Activated T-cell treated with anti-CD3 and anti-CD28 coated beads, Interleukin-2, amount 50 U/mL, for 4 hours (primary cell): ENCODE measurements around the gene MSRB3. TPM values are rescaled to one million over a fixed set of nuclear protein-coding genes. Genes with fewer than 3 reads are reported as not detected.
A peak's percentile ranks its signal among the peaks of the same experiment; 100 is the strongest.
"Not testable (repeated sequence)": the region's sequence is repeated elsewhere in the genome, so short reads cannot be mapped to it uniquely, and the experiment has no call there.

ENCODE experiments used
- ATAC-seq, 2 donors: fragments of 200-7000 bp; cut with Tn5 transposase; one replicate each; pipeline ENCODE4 v1.10.0; 2021
- DNase-seq: peaks from one replicate; pipeline ENCODE4 v3.0.0-alpha.2; 2020
- H3K27me3 Mint-ChIP-seq: one replicate; pipeline ENCODE4 v1.8.0; 2021; ENCODE audit warnings: low read depth, mixed read lengths
- H3K36me3 Mint-ChIP-seq: one replicate; pipeline ENCODE4 v1.8.0; 2022; ENCODE audit warnings: mixed read lengths; ENCODE audit not compliant: insufficient read depth
- H3K4me1 Mint-ChIP-seq: one replicate; pipeline ENCODE4 v1.8.0; 2021; ENCODE audit warnings: low read depth, mixed read lengths
- H3K4me3 Mint-ChIP-seq: one replicate; pipeline ENCODE4 v1.8.0; 2021; ENCODE audit warnings: mild to moderate bottlenecking, moderate library complexity, mixed read lengths
- H3K9me3 Mint-ChIP-seq: one replicate; pipeline ENCODE4 v1.8.0; 2021; ENCODE audit warnings: mixed read lengths
- total RNA-seq, 3 donors: library from RNA; stranded (reverse); gene quantifications; one replicate each; pipeline ENCODE4 v1.2.1, GENCODE V29; 2021

The MSRB3 gene
- total RNA-seq, 3 donors from 2014 or later, result 0.05 to 0.24 (median 0.10) TPM

GRCh38 chr12:65276916-65277530, 1.5 kb upstream of the MSRB3 start:
- H3K27me3 Mint-ChIP-seq, result peaks cover 50% of the 10 kb centered on the region
- no peak for ATAC-seq
- no peak for DNase-seq
- no peak overlapping the region for H3K4me3 Mint-ChIP-seq
- H3K36me3 Mint-ChIP-seq, result no peaks in the 10 kb centered on the region
- H3K9me3 Mint-ChIP-seq, result no peaks in the 10 kb centered on the region
- H3K4me1 Mint-ChIP-seq, result peaks cover 5% of the 10 kb centered on the region

- Mint-ChIP-seq H3K4me1 (peaks cover 5% of the 10 kb centered on the region), H3K27me3 (peaks cover 55% of the 10 kb centered on the region), H3K4me3 (peak overlapping the region; percentile 52), H3K9me3 (no peaks in the 10 kb centered on the region), H3K36me3 (no peaks in the 10 kb centered on the region)
- ATAC-seq (no peak), DNase-seq (no peak)
These were observed 398 bp upstream of the MSRB3 start for GRCh38 chr12:65277994-65278575.

- no peaks in the 10 kb centered on the region for H3K36me3 Mint-ChIP-seq
- peak overlapping the region; percentile 66 for H3K4me3 Mint-ChIP-seq
- H3K9me3 Mint-ChIP-seq, result no peaks in the 10 kb centered on the region
- H3K4me1 Mint-ChIP-seq, result peaks cover 5% of the 10 kb centered on the region
- DNase-seq (no peak), ATAC-seq (no peak)
- H3K27me3 Mint-ChIP-seq, result peaks cover 53% of the 10 kb centered on the region
These were observed 1.1 kb downstream of the MSRB3 start for GRCh38 chr12:65279369-65280112.

- Mint-ChIP-seq H3K4me3 (no peak overlapping the region), H3K27me3 (peaks cover 49% of the 10 kb centered on the region), H3K9me3 (no peaks in the 10 kb centered on the region)
These were observed 1.8 kb downstream of the MSRB3 start for GRCh38 chr12:65280306-65280705.

GRCh38 chr12:65282840-65283239, 4.4 kb downstream of the MSRB3 start:
- no peaks in the 10 kb centered on the region for H3K9me3 Mint-ChIP-seq
- no peaks in the 10 kb centered on the region for H3K36me3 Mint-ChIP-seq
- H3K4me3 Mint-ChIP-seq, result no peak overlapping the region
- peaks cover 3% of the 10 kb centered on the region for H3K4me1 Mint-ChIP-seq
- ATAC-seq, result no peak
- no peak for DNase-seq
- H3K27me3 Mint-ChIP-seq, result peaks cover 45% of the 10 kb centered on the region

More at GRCh38 chr12:65280306-65280705, 1.8 kb downstream of the MSRB3 start:
- Mint-ChIP-seq H3K36me3 (no peaks in the 10 kb centered on the region), H3K4me1 (peaks cover 5% of the 10 kb centered on the region)
- no peak for ATAC-seq
- no peak for DNase-seq

GRCh38 chr12:65285532-65285931, 7.0 kb downstream of the MSRB3 start:
- DNase-seq, ATAC-seq, H3K4me1 Mint-ChIP-seq, H3K4me3 Mint-ChIP-seq, H3K36me3 Mint-ChIP-seq, H3K9me3 Mint-ChIP-seq: not testable (repeated sequence)
- peaks cover 32% of the 10 kb centered on the region for H3K27me3 Mint-ChIP-seq

GRCh38 chr12:65287426-65287825, 8.9 kb downstream of the MSRB3 start:
- no peak for ATAC-seq
- H3K36me3 Mint-ChIP-seq, result no peaks in the 10 kb centered on the region
- no peaks in the 10 kb centered on the region for H3K9me3 Mint-ChIP-seq
- H3K4me1 Mint-ChIP-seq, result no peaks in the 10 kb centered on the region
- no peak overlapping the region for H3K4me3 Mint-ChIP-seq
- no peak for DNase-seq
- H3K27me3 Mint-ChIP-seq, result peaks cover 20% of the 10 kb centered on the region

GRCh38 chr12:65292241-65292640, 13.8 kb downstream of the MSRB3 start:
- H3K36me3 Mint-ChIP-seq, result no peaks in the 10 kb centered on the region
- ATAC-seq (no peak), DNase-seq (no peak)
- H3K4me1 Mint-ChIP-seq, result no peaks in the 10 kb centered on the region
- peaks cover 22% of the 10 kb centered on the region for H3K27me3 Mint-ChIP-seq
- H3K4me3 Mint-ChIP-seq, result no peak overlapping the region
- H3K9me3 Mint-ChIP-seq, result peaks cover 7% of the 10 kb centered on the region

GRCh38 chr12:65293735-65294134, 15.3 kb downstream of the MSRB3 start:
- peaks cover 18% of the 10 kb centered on the region for H3K27me3 Mint-ChIP-seq
- H3K4me3 Mint-ChIP-seq, result no peak overlapping the region
- no peaks in the 10 kb centered on the region for H3K4me1 Mint-ChIP-seq
- ATAC-seq (no peak), DNase-seq (no peak)
- no peaks in the 10 kb centered on the region for H3K36me3 Mint-ChIP-seq
- peaks cover 7% of the 10 kb centered on the region for H3K9me3 Mint-ChIP-seq

- Mint-ChIP-seq H3K9me3 (peaks cover 7% of the 10 kb centered on the region), H3K36me3 (no peaks in the 10 kb centered on the region), H3K4me1 (no peaks in the 10 kb centered on the region), H3K27me3 (peaks cover 19% of the 10 kb centered on the region), H3K4me3 (no peak overlapping the region)
- ATAC-seq (no peak), DNase-seq (no peak)
These were observed 16.3 kb downstream of the MSRB3 start for GRCh38 chr12:65294641-65295262.

GRCh38 chr12:65296508-65297265, 18.2 kb downstream of the MSRB3 start:
- Mint-ChIP-seq H3K27me3 (peaks cover 31% of the 10 kb centered on the region), H3K4me1 (no peaks in the 10 kb centered on the region), H3K9me3 (peaks cover 7% of the 10 kb centered on the region), H3K4me3 (no peak overlapping the region), H3K36me3 (no peaks in the 10 kb centered on the region)
- ATAC-seq (no peak), DNase-seq (no peak)

GRCh38 chr12:65300097-65300496, 21.6 kb downstream of the MSRB3 start:
- no peak for ATAC-seq
- Mint-ChIP-seq H3K4me1 (no peaks in the 10 kb centered on the region), H3K27me3 (peaks cover 43% of the 10 kb centered on the region), H3K36me3 (no peaks in the 10 kb centered on the region), H3K9me3 (peaks cover 7% of the 10 kb centered on the region), H3K4me3 (no peak overlapping the region)
- no peak for DNase-seq

GRCh38 chr12:65300679-65301349, 22.3 kb downstream of the MSRB3 start:
- ATAC-seq (no peak), DNase-seq (no peak)
- Mint-ChIP-seq H3K4me3 (no peak overlapping the region), H3K27me3 (peaks cover 43% of the 10 kb centered on the region), H3K9me3 (peaks cover 7% of the 10 kb centered on the region), H3K36me3 (no peaks in the 10 kb centered on the region), H3K4me1 (no peaks in the 10 kb centered on the region)
